Measurements from ENCODE around the gene SLC51B. TPM values are rescaled to one million over a fixed set of nuclear protein-coding genes. Genes with fewer than 3 reads are reported as not detected.

SLC51B gene
- total RNA-seq, 1 experiment from 2014 or later, result not detected

- CTCF ChIA-PET, result interaction anchor here (0.7 to 0.8 kb wide), 2 partner anchors 25 to 172 kb away, joined by 4 read pairs; no protein-coding TSS in a partner anchor
- no peak for DNase-seq
- BruUV-seq (replicated peaks), result no TSS peak
- TF ChIP-seq CTCF (IDR thresholded peaks at IDR 0.05; ENCODE audit: unreplicated experiment), result no peak
- Mint-ChIP-seq H3K36me3 (ENCODE audit: insufficient read depth, unreplicated experiment) (peaks cover 8% of the 10 kb centered on the region), H3K4me3 (ENCODE audit: low read depth, unreplicated experiment) (no peak overlapping the region), H3K27me3 (ENCODE audit: unreplicated experiment) (peaks cover 23% of the 10 kb centered on the region), H3K27ac (ENCODE audit: unreplicated experiment) (no peak overlapping the region), H3K4me1 (ENCODE audit: low read depth, unreplicated experiment) (peaks cover 28% of the 10 kb centered on the region), H3K9me3 (ENCODE audit: low read depth, unreplicated experiment) (no peaks in the 10 kb centered on the region)
- intact Hi-C loops (cut with micrococcal nuclease; ENCODE audit: unreplicated experiment), result no loop called here
These were observed 16.9 kb downstream of the SLC51B start for GRCh38 chr15:65062061-65062460.

DNA sequence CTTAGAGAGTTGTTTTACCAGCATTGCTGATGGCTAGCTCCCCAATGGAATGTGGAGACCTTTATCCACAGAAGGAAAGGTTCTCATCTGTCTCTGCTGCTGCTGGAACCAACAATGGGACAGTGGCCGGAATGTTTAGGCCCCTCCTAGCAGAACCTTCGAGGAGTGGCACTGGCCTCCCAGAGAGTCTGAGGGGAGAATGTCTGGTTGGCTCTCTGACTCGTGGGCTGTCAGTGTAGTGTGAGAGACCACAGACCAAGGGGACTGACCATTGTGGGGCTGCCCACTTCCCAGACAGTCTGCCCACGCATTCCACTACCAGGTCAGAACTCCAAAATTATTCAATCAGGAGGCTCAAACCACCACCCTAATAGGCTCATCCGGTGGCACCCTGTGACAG, 17.5 kb downstream of the SLC51B start:
- Mint-ChIP-seq H3K27ac (ENCODE audit: unreplicated experiment) (no peak overlapping the region), H3K27me3 (ENCODE audit: unreplicated experiment) (peaks cover 29% of the 10 kb centered on the region), H3K4me3 (ENCODE audit: low read depth, unreplicated experiment) (no peak overlapping the region), H3K9me3 (ENCODE audit: low read depth, unreplicated experiment) (no peaks in the 10 kb centered on the region), H3K36me3 (ENCODE audit: insufficient read depth, unreplicated experiment) (peaks cover 5% of the 10 kb centered on the region), H3K4me1 (ENCODE audit: low read depth, unreplicated experiment) (peaks cover 28% of the 10 kb centered on the region)
- no peak for DNase-seq
- TF ChIP-seq CTCF (IDR thresholded peaks at IDR 0.05; ENCODE audit: unreplicated experiment), result no peak
- CTCF ChIA-PET, result interaction anchor here (0.8 kb wide), 1 partner anchor 173 kb away, joined by 4 read pairs; no protein-coding TSS in a partner anchor
- intact Hi-C loops (cut with micrococcal nuclease; ENCODE audit: unreplicated experiment), result no loop called here
- BruUV-seq (replicated peaks), result no TSS peak

- Mint-ChIP-seq H3K27ac (ENCODE audit: unreplicated experiment) (no peak overlapping the region), H3K4me3 (ENCODE audit: low read depth, unreplicated experiment) (no peak overlapping the region), H3K27me3 (ENCODE audit: unreplicated experiment) (peaks cover 41% of the 10 kb centered on the region), H3K9me3 (ENCODE audit: low read depth, unreplicated experiment) (no peaks in the 10 kb centered on the region), H3K36me3 (ENCODE audit: insufficient read depth, unreplicated experiment) (peaks cover 5% of the 10 kb centered on the region), H3K4me1 (ENCODE audit: low read depth, unreplicated experiment) (peaks cover 25% of the 10 kb centered on the region)
- BruUV-seq (replicated peaks), result no TSS peak
- CTCF ChIA-PET, result no interaction called here
- no peak for TF ChIP-seq CTCF (IDR thresholded peaks at IDR 0.05; ENCODE audit: unreplicated experiment)
- intact Hi-C loops (cut with micrococcal nuclease; ENCODE audit: unreplicated experiment), result no loop called here
- DNase-seq, result no peak
These were observed 20.9 kb downstream of the SLC51B start for GRCh38 chr15:65066001-65066634.

DNA sequence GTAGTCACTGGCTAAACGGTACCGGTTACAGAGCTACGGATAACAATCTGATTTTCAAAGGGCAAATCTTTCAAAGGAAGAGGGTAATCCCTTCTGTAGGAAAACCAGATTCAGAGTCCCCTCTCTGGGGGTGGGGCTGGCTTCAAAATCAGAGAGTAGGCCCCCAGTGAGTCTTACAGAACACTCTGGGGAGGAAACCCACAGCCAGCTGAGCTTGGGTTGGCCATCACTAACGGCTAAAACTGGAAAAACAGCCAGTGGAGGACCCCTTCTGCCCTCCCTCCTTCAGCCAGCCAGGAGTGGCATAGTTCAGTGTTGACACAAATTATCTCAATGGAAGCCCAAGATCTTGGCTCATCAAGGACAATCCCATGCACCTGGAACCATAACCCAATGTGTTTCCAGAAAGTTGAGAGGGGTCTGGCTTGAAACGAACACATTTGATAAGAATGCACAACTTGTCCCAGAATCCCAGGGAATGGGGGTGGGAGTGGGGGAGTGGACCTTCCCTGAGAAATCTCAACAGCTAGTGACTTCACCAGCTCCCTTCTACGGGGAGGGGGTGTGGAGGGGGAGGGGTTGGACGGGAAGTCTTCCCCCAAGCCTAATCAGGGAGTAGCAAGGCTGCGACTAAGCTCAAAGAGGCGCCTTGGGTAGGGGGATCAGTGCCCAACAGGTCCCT, 21.6 kb downstream of the SLC51B start:
- Mint-ChIP-seq H3K27ac (ENCODE audit: unreplicated experiment) (no peak overlapping the region), H3K4me3 (ENCODE audit: low read depth, unreplicated experiment) (peak overlapping the region; percentile 55), H3K4me1 (ENCODE audit: low read depth, unreplicated experiment) (peaks cover 25% of the 10 kb centered on the region), H3K36me3 (ENCODE audit: insufficient read depth, unreplicated experiment) (peaks cover 5% of the 10 kb centered on the region), H3K9me3 (ENCODE audit: low read depth, unreplicated experiment) (no peaks in the 10 kb centered on the region), H3K27me3 (ENCODE audit: unreplicated experiment) (peaks cover 41% of the 10 kb centered on the region)
- no peak for TF ChIP-seq CTCF (IDR thresholded peaks at IDR 0.05; ENCODE audit: unreplicated experiment)
- BruUV-seq (replicated peaks), result no TSS peak
- intact Hi-C loops (cut with micrococcal nuclease; ENCODE audit: unreplicated experiment), result no loop called here
- no peak for DNase-seq
- CTCF ChIA-PET, result interaction anchor here (0.6 kb wide), 1 partner anchor 1472 kb away, joined by 5 read pairs; no protein-coding TSS in a partner anchor

Measured in Calu3 (cell line).